RWPE1 (cell line): ENCODE measurements around the gene AWAT2.

Source experiments
- CTCF ChIA-PET: fragments of 350-600 bp; sonication (Branson Sonifier 250); formaldehyde crosslinking; extraction: SDS; loops from one replicate; lab custom pipeline; 2021; lab: Yijun Ruan, JAX
- POLR2A ChIA-PET: fragments of 400-600 bp; formaldehyde crosslinking; extraction: SDS; loops from one replicate; lab custom pipeline; 2020; ENCODE audit warnings: antibody characterized with exemption; ENCODE audit not compliant: low non-redundant PET; lab: Yijun Ruan, JAX
- DNase-seq: peaks from one replicate; pipeline ENCODE4 v3.0.0; 2012; ENCODE audit warnings: low spot score
- H3K27ac ChIP-seq: fragments of 450-650 bp; 2 replicates; pipeline ENCODE4 v1.5.1; 2017
- CTCF ChIP-seq: fragments of 450-650 bp; conservative IDR thresholded peaks from 2 replicates; pipeline ENCODE4 v1.5.1; 2017; ENCODE audit warnings: low read depth, mild to moderate bottlenecking

Gene AWAT2

GRCh38 chrX:70034646-70035045, 15.1 kb downstream of the AWAT2 start:
- H3K27ac ChIP-seq, result no peak overlapping the region
- TF ChIP-seq CTCF, result no peak
- CTCF ChIA-PET, result interaction anchor here (0.7 kb wide), 1 partner anchor 62 kb away, joined by 3 read pairs; no protein-coding TSS in a partner anchor
- POLR2A ChIA-PET, result no interaction called here
- DNase-seq, result no peak

- ChIA-PET CTCF (interaction anchor here (1.1 kb wide), 1 partner anchor 99 kb away, joined by 5 read pairs; no protein-coding TSS in a partner anchor), POLR2A (no interaction called here)
- peak; percentile 34 for TF ChIP-seq CTCF
- no peak for DNase-seq
- no peak overlapping the region for H3K27ac ChIP-seq
Observed at GRCh38 chrX:70033348-70034051, 16.2 kb downstream of the AWAT2 start.

- no peak for TF ChIP-seq CTCF
- ChIA-PET POLR2A (no interaction called here), CTCF (interaction anchor here (1.1 kb wide), 1 partner anchor 99 kb away, joined by 5 read pairs; no protein-coding TSS in a partner anchor)
- no peak for DNase-seq
- no peak overlapping the region for H3K27ac ChIP-seq
Observed at GRCh38 chrX:70032792-70033191, 16.9 kb downstream of the AWAT2 start.

GRCh38 chrX:70030301-70030767, 19.4 kb downstream of the AWAT2 start:
- POLR2A ChIA-PET, result no interaction called here
- peak; percentile 26 for DNase-seq
- TF ChIP-seq CTCF, result peak; percentile 32
- CTCF ChIA-PET, result interaction anchor here (0.6 to 1.3 kb wide), 5 partner anchors 9 to 511 kb away, joined by 3 to 4 read pairs (median 3); no protein-coding TSS in a partner anchor
- no peak overlapping the region for H3K27ac ChIP-seq

GRCh38 chrX:70029863-70030262, 19.9 kb downstream of the AWAT2 start:
- H3K27ac ChIP-seq, result no peak overlapping the region
- POLR2A ChIA-PET, result no interaction called here
- DNase-seq, result no peak
- TF ChIP-seq CTCF, result no peak
- CTCF ChIA-PET, result interaction anchor here (0.6 kb wide), 3 partner anchors 269 to 527 kb away, joined by 3 read pairs; no protein-coding TSS in a partner anchor

- CTCF ChIA-PET, result interaction anchor here (0.8 kb wide), 1 partner anchor 490 kb away, joined by 3 read pairs; no protein-coding TSS in a partner anchor
- POLR2A ChIA-PET, result no interaction called here
- DNase-seq, result no peak
Observed at GRCh38 chrX:70026851-70027200, 22.9 kb downstream of the AWAT2 start.

More at GRCh38 chrX:70026851-70027200, 22.9 kb downstream of the AWAT2 start:
- no peak overlapping the region for H3K27ac ChIP-seq
- TF ChIP-seq CTCF, result no peak
